IMR-90 (cell line): Measurements from ENCODE around the gene SLC2A14.

Experiments used
- BHLHE40 ChIP-seq: fragments of 150-350 bp; IDR thresholded peaks from 2 replicates; pipeline ENCODE4 v1.6.1; 2016; ENCODE audit warnings: mild to moderate bottlenecking, low read depth, low read length
- CEBPB ChIP-seq: IDR thresholded peaks from 2 replicates; pipeline ENCODE4 v1.6.1; 2012; ENCODE audit warnings: low read depth, low read length, improper control_type of control experiment
- CTCF ChIP-seq: conservative IDR thresholded peaks from 2 replicates; pipeline ENCODE4 v1.5.1; 2012; ENCODE audit warnings: mild to moderate bottlenecking, low read depth, low read length, improper control_type of control experiment
- ELK1 ChIP-seq: fragments of 150-350 bp; IDR thresholded peaks from 2 replicates; pipeline ENCODE4 v1.6.1; 2016; ENCODE audit warnings: low read depth, mild to moderate bottlenecking, low read length, moderate library complexity, borderline replicate concordance
- FOS ChIP-seq: fragments of 150-350 bp; IDR thresholded peaks from 2 replicates; pipeline ENCODE4 v1.6.1; 2016; ENCODE audit warnings: low read depth, low read length
- POLR2A ChIP-seq: IDR thresholded peaks from 2 replicates; pipeline ENCODE4 v1.6.1; 2012; ENCODE audit warnings: mild to moderate bottlenecking, low read depth, low read length
- RAD21 ChIP-seq: IDR thresholded peaks from 2 replicates; pipeline ENCODE4 v1.6.1; 2012; ENCODE audit warnings: low read length, improper control_type of control experiment
- RFX5 ChIP-seq: IDR thresholded peaks from 2 replicates; pipeline ENCODE4 v1.8.0; 2012; ENCODE audit warnings: low read depth, mild to moderate bottlenecking, low read length, moderate library complexity
- SMC3 ChIP-seq: fragments of 150-350 bp; IDR thresholded peaks from 2 replicates; pipeline ENCODE4 v1.6.1; 2016; ENCODE audit warnings: low read depth, mild to moderate bottlenecking, antibody characterized with exemption, low read length, moderate library complexity
- USF2 ChIP-seq: fragments of 150-350 bp; IDR thresholded peaks from 2 replicates; pipeline ENCODE4 v1.6.1; 2017; ENCODE audit warnings: mild to moderate bottlenecking, antibody characterized with exemption, low read length, low read depth

- no peak for TF ChIP-seq CTCF
- TF ChIP-seq FOS, result no peak
- no peak for TF ChIP-seq BHLHE40
- no peak for TF ChIP-seq RFX5
- no peak for TF ChIP-seq USF2
- no peak for TF ChIP-seq POLR2A
- no peak for TF ChIP-seq RAD21
- TF ChIP-seq SMC3, result no peak
- no peak for TF ChIP-seq CEBPB
- no peak for TF ChIP-seq ELK1
These were observed 28.6 kb downstream of the SLC2A14 start for GRCh38 chr12:7844116-7844515.
